Muscle layer of duodenum (tissue), 2 donors: Measurements from ENCODE around the gene HECW1.

ENCODE experiments used
- H3K27ac ChIP-seq: one replicate; pipeline ENCODE4 v1.7.0; 2013; ENCODE audit warnings: mild to moderate bottlenecking, low read length
- H3K27me3 ChIP-seq: one replicate; pipeline ENCODE4 v1.7.0; 2013; ENCODE audit warnings: low read depth, mild to moderate bottlenecking, control low read depth, low read length
- H3K36me3 ChIP-seq, 2 donors: one replicate each; pipeline ENCODE4 v1.7.0; 2013; ENCODE audit warnings: low read length in 2 of 2, control low read depth in 1 of 2, mild to moderate bottlenecking in 1 of 2; ENCODE audit not compliant: insufficient read depth in 2 of 2, control insufficient read depth in 1 of 2
- H3K4me1 ChIP-seq, 2 donors: one replicate each; pipeline ENCODE4 v1.7.0; 2013; ENCODE audit warnings: low read length in 2 of 2, mild to moderate bottlenecking in 2 of 2, control low read depth in 1 of 2, moderate library complexity in 1 of 2; ENCODE audit not compliant: insufficient read depth in 2 of 2, control insufficient read depth in 1 of 2
- H3K4me3 ChIP-seq, 2 donors: one replicate each; pipeline ENCODE4 v1.7.0; 2013; ENCODE audit warnings: low read length in 2 of 2, low read depth in 1 of 2, mild to moderate bottlenecking in 1 of 2
- H3K9me3 ChIP-seq, 2 donors: one replicate each; pipeline ENCODE4 v1.7.0; 2013; ENCODE audit warnings: low read length in 2 of 2, control low read depth in 1 of 2, mild to moderate bottlenecking in 1 of 2; ENCODE audit not compliant: control insufficient read depth in 1 of 2
- donor health status: healthy.

The HECW1 gene

GRCh38 chr7:43444711-43445578 lies 332.5 kb downstream of the HECW1 start:
- Histone ChIP-seq H3K27me3 (no peaks in the 10 kb centered on the region), H3K4me3 (no peak overlapping the region), H3K36me3 (no peaks in the 10 kb centered on the region), H3K9me3 (no peaks in the 10 kb centered on the region), H3K27ac (no peak overlapping the region), H3K4me1 (no peaks in the 10 kb centered on the region)

- Histone ChIP-seq H3K27me3 (no peaks in the 10 kb centered on the region), H3K27ac (no peak overlapping the region), H3K4me3 (no peak overlapping the region), H3K9me3 (no peaks in the 10 kb centered on the region), H3K36me3 (no peaks in the 10 kb centered on the region), H3K4me1 (no peaks in the 10 kb centered on the region)
Observed at GRCh38 chr7:43449577-43449976, 337.1 kb downstream of the HECW1 start.

- Histone ChIP-seq H3K4me1 (no peaks in the 10 kb centered on the region), H3K9me3 (no peaks in the 10 kb centered on the region), H3K27ac (no peak overlapping the region), H3K4me3 (no peak overlapping the region), H3K36me3 (no peaks in the 10 kb centered on the region), H3K27me3 (no peaks in the 10 kb centered on the region)
Observed at GRCh38 chr7:43450894-43451293, 338.4 kb downstream of the HECW1 start.

- no peaks in the 10 kb centered on the region for H3K4me1 ChIP-seq
- no peaks in the 10 kb centered on the region for H3K27me3 ChIP-seq
- no peak overlapping the region for H3K27ac ChIP-seq
- H3K36me3 ChIP-seq: no peaks in the 10 kb centered on the region
- no peaks in the 10 kb centered on the region for H3K9me3 ChIP-seq
- no peak overlapping the region for H3K4me3 ChIP-seq
Observed at GRCh38 chr7:43454936-43455518, 342.6 kb downstream of the HECW1 start.

- H3K4me3 ChIP-seq: no peak overlapping the region
- no peaks in the 10 kb centered on the region for H3K36me3 ChIP-seq
- no peaks in the 10 kb centered on the region for H3K27me3 ChIP-seq
- no peaks in the 10 kb centered on the region for H3K9me3 ChIP-seq
- no peaks in the 10 kb centered on the region for H3K4me1 ChIP-seq
- H3K27ac ChIP-seq: no peak overlapping the region
Observed at GRCh38 chr7:43456200-43456599, 343.8 kb downstream of the HECW1 start.

DNA sequence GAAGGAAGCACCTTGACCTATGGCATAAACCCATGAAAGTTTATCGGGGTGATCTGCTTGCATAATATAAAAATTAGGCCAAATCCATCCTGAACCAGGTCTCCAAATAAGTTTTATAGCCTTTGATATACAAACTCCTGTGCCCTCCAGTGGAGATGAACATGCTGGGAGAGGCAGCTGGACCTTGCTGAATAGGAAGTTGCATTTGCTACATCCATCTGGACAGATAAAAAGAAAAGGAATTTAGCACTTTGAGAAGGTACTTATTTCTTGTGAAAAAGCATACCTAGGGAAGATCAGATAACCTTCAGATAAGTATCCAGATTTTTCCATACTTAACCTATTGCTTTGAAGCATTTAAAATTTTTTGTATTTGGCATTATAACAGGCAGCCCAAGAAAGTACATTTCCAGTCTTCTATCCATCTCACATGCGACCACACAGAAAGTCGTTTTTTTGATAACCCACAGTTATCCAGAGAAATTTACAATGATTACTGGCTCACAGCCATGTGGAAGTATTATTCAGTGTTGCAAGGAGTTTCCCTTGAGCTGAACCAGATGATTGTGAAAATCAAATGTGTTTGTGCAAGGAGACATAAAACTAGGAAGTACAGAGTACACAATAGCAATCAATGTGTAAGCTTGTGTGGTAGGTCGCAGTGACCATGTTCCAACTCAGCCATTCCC lies 346.0 kb downstream of the HECW1 start:
- no peaks in the 10 kb centered on the region for H3K27me3 ChIP-seq
- no peak overlapping the region for H3K27ac ChIP-seq
- H3K4me3 ChIP-seq: no peak overlapping the region
- H3K4me1 ChIP-seq: peaks cover 0 to 5% of the 10 kb centered on the region in 2 donors
- no peaks in the 10 kb centered on the region for H3K36me3 ChIP-seq
- H3K9me3 ChIP-seq: no peaks in the 10 kb centered on the region

DNA sequence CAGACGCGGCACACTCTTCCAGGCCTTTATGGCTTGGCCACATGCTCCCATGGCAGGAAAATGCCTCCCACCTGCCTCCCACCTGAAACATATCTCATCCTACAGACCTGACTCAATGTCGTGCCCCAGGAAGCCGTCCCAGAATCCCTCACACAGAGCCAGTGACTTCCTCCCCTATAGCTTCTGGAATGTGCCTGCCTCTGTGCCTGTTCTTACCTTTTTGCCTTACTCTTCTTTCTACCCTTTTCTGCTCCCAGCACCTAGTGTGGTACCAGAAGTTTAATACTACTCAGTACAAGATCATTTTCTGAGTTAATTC lies 346.5 kb downstream of the HECW1 start:
- Histone ChIP-seq H3K27me3 (no peaks in the 10 kb centered on the region), H3K9me3 (no peaks in the 10 kb centered on the region), H3K4me1 (peaks cover 0 to 5% of the 10 kb centered on the region in 2 donors), H3K36me3 (no peaks in the 10 kb centered on the region), H3K4me3 (no peak overlapping the region), H3K27ac (no peak overlapping the region)

DNA sequence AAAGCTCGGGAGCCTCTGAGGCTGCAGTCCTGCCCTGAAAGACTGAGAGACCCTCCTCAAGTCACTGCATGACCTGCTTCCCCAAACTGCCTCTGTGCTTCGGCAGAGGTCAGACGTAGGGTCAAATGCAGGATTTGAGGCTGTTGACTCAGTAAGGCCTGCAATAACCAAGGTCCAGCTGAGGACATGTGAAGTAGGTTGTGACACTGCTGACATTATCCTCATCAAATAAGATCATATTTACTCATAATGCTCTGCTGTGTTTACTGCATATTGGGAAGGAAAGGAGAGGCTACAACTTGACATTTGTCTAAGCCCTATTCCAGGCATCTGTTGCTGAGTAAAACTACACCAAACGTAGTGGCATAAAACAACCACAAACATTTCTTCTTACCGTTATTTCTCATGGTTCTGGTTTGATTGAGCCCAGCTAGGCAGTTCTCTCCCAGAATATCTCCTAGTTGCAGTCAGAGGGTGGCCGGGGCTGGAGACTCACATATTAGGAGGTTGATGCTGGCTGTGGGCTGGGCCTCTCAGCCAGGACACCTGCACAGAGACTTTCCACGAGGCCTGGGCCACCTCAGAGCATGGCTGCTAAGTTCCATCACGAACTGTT lies 348.4 kb downstream of the HECW1 start:
- Histone ChIP-seq H3K4me3 (no peak overlapping the region), H3K27ac (no peak overlapping the region), H3K27me3 (no peaks in the 10 kb centered on the region), H3K9me3 (no peaks in the 10 kb centered on the region), H3K36me3 (no peaks in the 10 kb centered on the region), H3K4me1 (peaks cover 0 to 5% of the 10 kb centered on the region in 2 donors)

DNA sequence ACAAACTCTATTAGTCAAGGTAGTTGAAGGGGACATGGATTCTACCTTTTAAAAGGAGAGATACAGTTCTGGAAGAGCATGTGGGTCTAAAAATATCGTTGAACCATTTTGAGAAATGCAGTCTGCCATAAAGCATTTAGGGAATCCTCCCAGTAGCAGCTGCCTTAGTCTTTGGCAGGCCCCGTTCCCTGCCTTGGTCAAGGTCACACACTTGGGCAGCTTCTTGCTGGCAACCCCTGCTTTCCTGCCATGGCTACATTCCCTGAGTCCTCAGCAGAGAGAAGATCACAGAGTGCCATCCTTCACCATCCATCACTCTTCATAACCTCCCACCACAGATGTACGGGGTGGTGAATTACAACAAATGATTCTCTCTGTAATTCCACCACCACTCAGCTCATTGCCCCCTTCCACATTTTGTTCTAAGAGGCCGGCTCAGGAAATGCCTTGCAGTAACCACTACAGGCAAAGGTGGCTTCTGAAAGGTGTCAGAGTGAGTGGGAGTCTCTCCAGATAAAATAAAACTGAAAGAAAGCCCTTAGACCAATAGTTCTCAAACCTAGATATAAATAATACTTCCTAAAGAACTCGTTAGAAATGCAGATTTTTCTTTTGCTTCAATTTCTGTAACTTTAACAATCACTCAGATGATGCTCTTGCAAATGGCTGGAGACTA lies 349.0 kb downstream of the HECW1 start:
- Histone ChIP-seq H3K27me3 (no peaks in the 10 kb centered on the region), H3K9me3 (no peaks in the 10 kb centered on the region), H3K27ac (no peak overlapping the region), H3K4me1 (peaks cover 0 to 5% of the 10 kb centered on the region in 2 donors), H3K36me3 (no peaks in the 10 kb centered on the region), H3K4me3 (no peak overlapping the region)

GRCh38 chr7:43462836-43463235 lies 350.4 kb downstream of the HECW1 start:
- Histone ChIP-seq H3K36me3 (no peaks in the 10 kb centered on the region), H3K4me3 (no peak overlapping the region), H3K27ac (no peak overlapping the region), H3K4me1 (peaks cover 0 to 5% of the 10 kb centered on the region in 2 donors), H3K27me3 (no peaks in the 10 kb centered on the region), H3K9me3 (no peaks in the 10 kb centered on the region)
